Tibial nerve (tissue), 3 donors: Measurements from ENCODE around the gene SLC1A3.

ENCODE experiments used
- CTCF ChIP-seq, 5 experiments: fragments of 200-600 bp in 3 of 5; fragments of 450-650 bp in 2 of 5; sonication (generic) in 3 of 5; IDR thresholded peaks; one replicate each; pipeline ENCODE4 v1.5.1; 2016 to 2019; ENCODE audit warnings: antibody characterized with exemption in 5 of 5, mild to moderate bottlenecking in 3 of 5, moderate library complexity in 2 of 5
- POLR2A ChIP-seq, 2 donors: fragments of 450-650 bp; IDR thresholded peaks; one replicate each; pipeline ENCODE4 v1.6.1; 2017; ENCODE audit warnings: antibody characterized with exemption in 2 of 2, mild to moderate bottlenecking in 2 of 2, moderate library complexity in 2 of 2

- TF ChIP-seq CTCF (IDR thresholded peaks at IDR 0.05) (no peak), POLR2A (IDR thresholded peaks at IDR 0.05) (no peak)
These were observed 12.7 kb downstream of the SLC1A3 start for GRCh38 chr5:36619012-36619635.
